GM23338 (cell line): Measurements from ENCODE around the gene USH2A. TPM values are rescaled to one million over a fixed set of nuclear protein-coding genes. Genes with fewer than 3 reads are reported as not detected.
A peak's percentile ranks its signal among the peaks of the same experiment; 100 is the strongest.

Experiments used
- ATAC-seq: fragments of 200-7000 bp; cut with Tn5 transposase; 3 replicates; pipeline ENCODE4 v1.9.1; 2020
- DNase-seq: peaks from one replicate; pipeline ENCODE4 v3.0.0-alpha.2; 2015; ENCODE audit warnings: low spot score
- H2AFZ ChIP-seq: fragments of 200-600 bp; sonication (generic); 2 replicates; pipeline ENCODE4 v1.8.0; 2016; ENCODE audit warnings: antibody characterized with exemption, mild to moderate bottlenecking, moderate library complexity
- H3F3A ChIP-seq: fragments of 200-600 bp; sonication (generic); replicated peaks from 2 replicates; pipeline ENCODE4 v1.8.0; 2017; ENCODE audit warnings: antibody characterized with exemption, mixed run types, low read depth
- H3K27ac ChIP-seq: fragments of 200-600 bp; sonication (generic); 2 replicates; pipeline ENCODE4 v1.6.1; 2016; ENCODE audit warnings: low read depth
- H3K27me3 ChIP-seq: fragments of 200-600 bp; sonication (generic); 2 replicates; pipeline ENCODE4 v1.8.0; 2016; ENCODE audit warnings: mild to moderate bottlenecking, mixed run types, moderate library complexity; ENCODE audit not compliant: insufficient read depth
- H3K36me3 ChIP-seq: fragments of 200-600 bp; sonication (generic); 2 replicates; pipeline ENCODE4 v1.8.0; 2016; ENCODE audit warnings: mild to moderate bottlenecking; ENCODE audit not compliant: insufficient read depth
- H3K4me1 ChIP-seq: fragments of 200-600 bp; sonication (generic); 2 replicates; pipeline ENCODE4 v1.8.0; 2016; ENCODE audit warnings: mild to moderate bottlenecking, moderate library complexity; ENCODE audit not compliant: insufficient read depth
- H3K4me2 ChIP-seq: fragments of 200-600 bp; sonication (generic); 2 replicates; pipeline ENCODE4 v1.7.1; 2017; ENCODE audit warnings: mixed run types
- H3K4me3 ChIP-seq: fragments of 200-600 bp; sonication (generic); 2 replicates; pipeline ENCODE4 v1.6.1; 2016; ENCODE audit warnings: mixed run types
- H3K79me2 ChIP-seq: fragments of 200-600 bp; sonication (generic); replicated peaks from 2 replicates; pipeline ENCODE4 v1.8.0; 2017; ENCODE audit warnings: mild to moderate bottlenecking; ENCODE audit not compliant: insufficient read depth
- H3K9me2 ChIP-seq: fragments of 200-600 bp; sonication (generic); 2 replicates; pipeline ENCODE4 v1.8.0; 2017; ENCODE audit not compliant: insufficient read depth
- H4K20me1 ChIP-seq: fragments of 200-600 bp; sonication (generic); replicated peaks from 2 replicates; pipeline ENCODE4 v1.8.0; 2017; ENCODE audit warnings: mild to moderate bottlenecking; ENCODE audit not compliant: insufficient read depth
- H3K27ac Mint-ChIP-seq: 2 replicates; pipeline ENCODE4 v1.8.0; 2020; ENCODE audit warnings: inconsistent platforms, mild to moderate bottlenecking, moderate library complexity, mixed read lengths
- H3K27me3 Mint-ChIP-seq: 3 replicates; pipeline ENCODE4 v1.8.0; 2022; ENCODE audit warnings: low read depth, mild to moderate bottlenecking, moderate library complexity, mixed read lengths, inconsistent platforms; ENCODE audit not compliant: insufficient read depth, poor library complexity
- H3K36me3 Mint-ChIP-seq: 3 replicates; pipeline ENCODE4 v1.8.0; 2021; ENCODE audit warnings: low read depth, mild to moderate bottlenecking, inconsistent platforms, moderate library complexity, mixed read lengths
- H3K4me1 Mint-ChIP-seq: 3 replicates; pipeline ENCODE4 v1.8.0; 2020; ENCODE audit warnings: mild to moderate bottlenecking, inconsistent platforms, mixed read lengths
- H3K4me3 Mint-ChIP-seq: 3 replicates; pipeline ENCODE4 v1.8.0; 2021; ENCODE audit warnings: moderate library complexity, mild to moderate bottlenecking, inconsistent platforms, mixed read lengths
- H3K9me3 Mint-ChIP-seq: 3 replicates; pipeline ENCODE4 v1.8.0; 2020; ENCODE audit warnings: moderate library complexity, mild to moderate bottlenecking, inconsistent platforms, mixed read lengths
- CTCF ChIP-seq, 2 experiments: fragments of 200-600 bp in 1 of 2; sonication (generic) in 1 of 2; conservative IDR thresholded peaks; 2 replicates each; pipeline versions ENCODE4 v1.5.1 to v1.6.1; 2016 to 2017; ENCODE audit warnings: antibody characterized with exemption in 2 of 2, low read depth in 2 of 2, mild to moderate bottlenecking in 2 of 2, moderate library complexity in 1 of 2
- EZH2 ChIP-seq: fragments of 200-600 bp; sonication (generic); IDR thresholded peaks from one replicate; pipeline ENCODE4 v1.8.0; 2017; ENCODE audit warnings: antibody characterized with exemption, mild to moderate bottlenecking, low read depth; ENCODE audit not compliant: unreplicated experiment
- EZH2phosphoT487 ChIP-seq: fragments of 200-600 bp; sonication (generic); IDR thresholded peaks from one replicate; pipeline ENCODE4 v1.8.1; 2018; ENCODE audit warnings: antibody characterized with exemption; ENCODE audit not compliant: unreplicated experiment
- POLR2AphosphoS5 ChIP-seq: IDR thresholded peaks from 2 replicates; pipeline ENCODE4 v1.6.1; 2016; ENCODE audit warnings: antibody characterized with exemption, low read depth
- REST ChIP-seq: IDR thresholded peaks from one replicate; pipeline ENCODE4 v1.6.1; 2018; ENCODE audit warnings: antibody characterized with exemption; ENCODE audit not compliant: unreplicated experiment
- STAT1 ChIP-seq: IDR thresholded peaks from one replicate; pipeline ENCODE4 v1.6.1; 2016; ENCODE audit warnings: antibody characterized with exemption; ENCODE audit not compliant: unreplicated experiment
- ZNF114 ChIP-seq: fragments of 250-450 bp; sonication (Bioruptor Pico); IDR thresholded peaks from 2 replicates; pipeline ENCODE4 v1.5.0; 2020; ENCODE audit warnings: mild to moderate bottlenecking, moderate library complexity
- polyA plus RNA-seq: library from polyadenylated mRNA; unstranded; fragments of >200 nt; fragmentation: Nextera tagmentation; extraction: Ambion mirVana; gene quantifications from 2 replicates; pipeline ENCODE4 v1.2.1, GENCODE V29; 2016
- total RNA-seq: library from RNA; depleted of rRNA; stranded (reverse); fragments of >200 nt; shearing (Covaris generic); gene quantifications from 2 replicates; pipeline ENCODE4 v1.2.3, GENCODE V29; 2014

The USH2A gene
- total and polyA plus RNA-seq, 2 experiments from 2014 or later: 0.03 TPM

GRCh38 chr1:216310776-216311175 is 112.5 kb downstream of the USH2A start:
- Mint-ChIP-seq H3K27me3 (no peaks in the 10 kb centered on the region), H3K36me3 (no peaks in the 10 kb centered on the region), H3K9me3 (no peaks in the 10 kb centered on the region; the same call in 2 of the 3 replicates), H3K27ac (no peak overlapping the region), H3K4me3 (no peak overlapping the region), H3K4me1 (peaks cover 9% of the 10 kb centered on the region)
- Histone ChIP-seq H3K36me3 (no peaks in the 10 kb centered on the region), H3K79me2 (no peaks in the 10 kb centered on the region), H3K4me3 (no peak overlapping the region), H3K27ac (no peak overlapping the region), H4K20me1 (no peaks in the 10 kb centered on the region), H3K4me1 (no peaks in the 10 kb centered on the region), H3K9me2 (no peaks in the 10 kb centered on the region; the same call in 1 of the 2 replicates), H2AFZ (no peak overlapping the region; the same call in 1 of the 2 replicates), H3K4me2 (no peak overlapping the region), H3K27me3 (no peaks in the 10 kb centered on the region), H3F3A (no peaks in the 10 kb centered on the region)
- DNase-seq (peak; percentile 90), ATAC-seq (peak; percentile 97)
- TF ChIP-seq EZH2phosphoT487 (no peak), ZNF114 (CRISPR knock-in tag) (no peak), STAT1 (no peak), POLR2AphosphoS5 (no peak), CTCF (conservative IDR thresholded peaks at IDR 0.05; ENCODE audit: low read depth in 2 of 2) (peak; percentile 92 to 96)

- Histone ChIP-seq H3K4me3 (no peak overlapping the region), H4K20me1 (no peaks in the 10 kb centered on the region), H3F3A (no peaks in the 10 kb centered on the region), H3K36me3 (no peaks in the 10 kb centered on the region), H3K9me2 (no peaks in the 10 kb centered on the region; the same call in 1 of the 2 replicates), H3K27ac (no peak overlapping the region), H2AFZ (no peak overlapping the region), H3K27me3 (no peaks in the 10 kb centered on the region), H3K4me2 (no peak overlapping the region), H3K79me2 (no peaks in the 10 kb centered on the region), H3K4me1 (no peaks in the 10 kb centered on the region)
- Mint-ChIP-seq H3K36me3 (no peaks in the 10 kb centered on the region), H3K4me3 (no peak overlapping the region), H3K4me1 (peaks cover 9% of the 10 kb centered on the region), H3K9me3 (no peaks in the 10 kb centered on the region; the same call in 2 of the 3 replicates), H3K27me3 (no peaks in the 10 kb centered on the region), H3K27ac (peak overlapping the region; percentile 86)
- DNase-seq: peak; percentile 25
- peak; percentile 34; the same call in 2 of the 3 replicates for ATAC-seq
- TF ChIP-seq EZH2 (no peak), REST (no peak), CTCF (conservative IDR thresholded peaks at IDR 0.05; ENCODE audit: low read depth in 2 of 2) (peak; percentile 25 to 50; a peak in 3 of 4 replicates)
Measured at GRCh38 chr1:216306830-216307229, 116.4 kb downstream of the USH2A start.
